ENCODE measurements around the gene GINS2.
A peak's percentile ranks its signal among the peaks of the same experiment; 100 is the strongest.

Gene GINS2

DNA sequence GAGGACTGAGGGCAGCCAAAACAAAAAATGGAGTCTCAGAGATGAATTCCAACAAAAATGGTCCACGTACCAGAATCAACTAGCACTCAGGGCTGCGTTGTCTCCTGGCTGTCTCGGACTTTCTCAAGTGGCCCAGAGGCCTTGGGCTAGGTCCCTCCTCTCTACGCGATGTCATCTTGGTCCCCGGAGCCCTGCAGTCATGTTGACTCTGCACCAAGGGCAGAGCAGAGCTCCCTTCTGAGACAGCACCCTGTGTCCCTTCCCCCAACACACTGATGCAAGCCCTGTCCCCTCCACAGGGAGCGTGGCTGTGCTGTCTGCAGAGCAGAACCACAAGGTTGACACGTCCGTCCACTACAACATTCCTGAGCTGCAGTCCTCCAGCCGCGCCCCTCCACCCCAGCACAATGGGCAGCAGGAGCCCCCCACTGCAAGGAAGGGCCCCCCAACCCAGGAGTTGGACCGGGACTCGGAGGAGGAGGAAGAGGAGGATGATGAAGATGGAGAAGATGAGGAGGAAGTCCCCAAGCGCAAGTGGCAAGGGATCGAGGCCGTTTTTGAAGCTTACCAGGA, 20.8 kb downstream of the GINS2 start:
- DNase-seq (ENCODE audit: low read depth): no peak

DNA sequence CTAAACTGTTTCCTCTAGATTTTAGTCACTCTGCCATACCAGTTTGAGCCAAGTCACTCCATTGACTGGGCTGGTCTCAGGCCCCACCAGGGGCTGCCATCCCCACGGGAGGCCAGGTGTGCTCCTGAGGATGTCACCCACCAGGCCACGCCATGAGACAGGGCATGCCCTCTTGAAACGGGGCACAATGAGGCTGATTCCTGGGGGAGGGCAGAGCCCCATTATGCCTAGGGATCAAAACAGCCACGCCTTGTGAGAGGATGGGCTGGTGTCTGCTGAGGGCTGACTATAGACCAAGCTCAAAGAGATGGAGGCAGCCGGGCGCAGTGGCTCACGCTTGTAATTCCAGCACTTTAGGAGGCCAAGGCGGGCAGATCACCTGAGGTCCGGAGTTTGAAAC, 21.5 kb downstream of the GINS2 start:
- no peak for DNase-seq (ENCODE audit: low read depth)

DNA sequence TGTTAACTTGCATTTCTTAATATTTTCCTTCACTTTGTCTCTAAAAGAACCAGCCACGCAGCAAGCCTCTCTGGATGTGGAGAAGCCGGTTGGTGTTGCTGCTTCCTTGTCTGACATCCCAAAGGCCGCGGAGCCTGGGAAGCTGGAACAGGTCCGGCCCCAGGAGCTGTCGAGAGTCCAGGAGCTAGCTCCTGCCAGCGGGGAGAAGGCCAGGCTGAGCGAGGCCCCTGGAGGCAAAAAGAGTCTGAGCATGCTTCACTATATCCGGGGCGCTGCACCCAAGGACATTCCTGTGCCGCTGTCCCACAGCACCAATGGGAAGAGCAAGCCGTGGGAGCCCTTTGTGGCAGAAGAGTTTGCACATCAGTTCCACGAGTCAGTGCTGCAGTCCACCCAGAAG, 22.8 kb downstream of the GINS2 start:
- DNase-seq (ENCODE audit: low read depth): no peak

DNA sequence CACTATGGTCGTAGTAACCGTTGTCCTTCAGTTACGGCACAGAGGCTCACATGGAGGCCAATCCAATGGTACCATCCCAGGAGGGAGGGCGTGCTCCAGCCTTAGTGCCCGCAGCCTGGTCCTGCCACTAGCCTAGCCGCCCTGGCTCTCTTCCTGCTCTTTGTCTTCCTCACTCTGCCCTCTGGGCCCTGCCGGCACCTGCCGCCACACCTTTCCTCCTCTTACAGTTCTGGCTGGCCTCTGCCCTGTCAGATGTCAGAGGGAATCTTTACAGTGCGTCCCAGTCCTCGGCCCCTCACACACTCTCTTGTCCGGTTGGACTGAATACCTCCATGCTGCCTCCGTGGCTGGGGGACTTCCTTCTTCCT, 23.4 kb downstream of the GINS2 start:
- DNase-seq (ENCODE audit: low read depth): no peak

DNA sequence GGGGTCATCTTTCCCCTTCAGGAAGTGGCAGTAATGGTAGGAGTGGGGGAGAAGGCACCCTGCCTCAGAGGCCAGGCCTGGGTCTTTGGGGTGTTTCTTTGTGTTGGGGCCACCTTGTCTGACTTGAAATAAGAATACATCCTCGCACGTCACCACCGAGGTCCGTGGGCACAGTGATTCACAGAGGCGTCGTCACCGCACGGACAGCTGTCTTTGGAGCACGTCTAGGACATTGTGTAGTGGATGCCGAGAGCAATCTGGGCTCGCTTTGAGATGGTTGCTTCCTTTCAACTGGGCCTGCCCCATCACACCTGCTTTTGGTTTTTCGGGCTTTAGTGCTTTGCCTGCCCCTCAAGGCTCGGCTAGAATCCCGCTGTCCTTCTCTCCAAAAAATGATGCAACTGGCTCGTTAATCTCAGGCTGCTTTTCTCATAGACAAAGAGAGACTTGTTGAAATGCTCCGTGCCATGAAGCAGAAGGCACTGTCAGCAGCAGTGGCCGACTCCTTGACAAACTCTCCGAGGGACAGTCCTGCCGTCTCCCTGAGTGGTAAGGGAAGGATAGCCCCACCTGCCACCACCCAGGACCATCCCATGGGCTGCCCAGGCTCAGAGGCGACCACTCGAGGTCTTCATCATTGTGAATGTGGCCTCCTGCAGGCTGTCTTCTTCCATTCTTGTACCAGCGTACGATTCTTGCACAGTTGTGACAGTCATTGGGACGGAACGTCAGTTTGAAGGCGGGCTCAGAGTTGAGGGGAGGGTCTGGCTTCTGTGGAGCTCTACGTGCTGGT, 24.0 kb downstream of the GINS2 start:
- DNase-seq (ENCODE audit: low read depth): no peak

DNA sequence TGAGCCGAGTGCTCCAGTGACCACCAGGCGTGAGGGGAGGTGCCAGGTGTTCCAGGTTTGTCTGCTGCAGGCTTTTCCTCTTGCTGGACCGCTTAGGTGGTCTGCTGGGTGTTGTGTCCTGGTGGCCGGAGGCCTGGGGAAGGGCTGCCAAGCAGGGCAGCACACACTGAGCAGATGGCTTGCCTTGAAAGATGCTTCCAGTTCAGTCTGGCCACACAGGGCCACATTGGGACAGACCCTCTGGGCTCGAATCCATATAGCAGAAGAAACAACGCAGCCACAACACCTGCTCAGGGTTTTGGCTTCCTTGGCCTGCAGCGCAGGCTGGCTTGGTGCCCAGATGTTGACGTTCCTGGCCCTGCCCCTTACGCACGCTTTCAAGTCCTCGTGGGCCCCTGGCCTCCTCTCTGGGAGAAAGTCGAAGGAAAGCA, 24.8 kb downstream of the GINS2 start:
- no peak for DNase-seq (ENCODE audit: low read depth)

DNA sequence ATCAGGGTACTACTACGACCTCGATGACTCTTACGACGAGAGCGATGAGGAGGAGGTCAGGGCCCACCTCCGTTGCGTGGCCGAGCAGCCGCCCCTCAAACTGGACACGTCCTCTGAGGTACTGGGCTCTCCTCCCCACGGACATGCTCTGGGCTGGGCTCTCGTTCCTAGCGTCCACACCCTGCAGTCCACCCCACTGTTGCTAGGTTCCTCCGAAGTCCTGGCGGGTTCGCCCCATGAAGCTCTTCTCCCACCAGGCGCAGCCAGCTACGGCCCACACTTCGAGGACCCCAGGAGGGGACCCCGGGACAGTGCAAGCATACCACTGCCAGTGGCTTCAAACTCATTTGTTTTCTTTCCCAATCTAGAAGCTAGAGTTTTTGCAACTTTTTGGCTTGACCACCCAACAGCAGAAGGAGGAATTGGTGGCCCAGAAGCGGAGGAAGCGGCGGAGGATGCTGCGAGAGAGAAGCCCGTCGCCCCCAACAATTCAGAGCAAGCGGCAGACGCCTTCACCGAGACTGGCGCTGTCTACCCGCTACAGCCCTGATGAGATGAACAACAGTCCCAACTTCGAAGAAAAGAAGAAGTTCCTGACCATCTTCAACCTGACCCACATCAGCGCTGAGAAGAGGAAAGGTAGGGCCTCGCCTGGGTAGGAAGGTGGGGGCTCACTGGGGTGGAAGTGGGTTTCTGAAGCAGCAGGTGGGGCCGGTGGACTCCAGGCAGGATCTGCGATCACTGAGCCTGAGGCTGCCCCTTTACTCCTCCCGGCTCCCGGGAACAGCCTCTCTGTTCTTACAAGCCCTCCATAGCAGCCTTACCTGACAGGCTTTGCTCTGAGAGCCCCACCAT, 25.6 kb downstream of the GINS2 start:
- no peak for DNase-seq (ENCODE audit: low read depth)

DNA sequence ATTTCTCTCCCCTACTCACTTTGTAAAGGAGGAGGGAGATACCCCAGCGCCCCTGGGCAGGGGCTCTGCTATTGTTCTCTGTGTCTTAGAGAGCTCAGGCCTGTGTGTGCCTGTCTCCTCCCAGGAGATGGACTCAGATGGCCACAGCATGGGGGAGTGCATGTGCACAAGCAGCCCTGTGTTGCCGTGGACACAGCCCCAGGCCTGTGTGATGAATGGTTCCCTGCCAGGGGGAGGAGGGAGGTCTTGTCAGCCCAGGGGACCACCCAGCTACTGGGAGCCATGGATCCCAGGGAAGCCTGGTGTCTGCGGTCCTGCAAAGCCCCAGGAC, 26.3 kb downstream of the GINS2 start:
- no peak for DNase-seq (ENCODE audit: low read depth)

DNA sequence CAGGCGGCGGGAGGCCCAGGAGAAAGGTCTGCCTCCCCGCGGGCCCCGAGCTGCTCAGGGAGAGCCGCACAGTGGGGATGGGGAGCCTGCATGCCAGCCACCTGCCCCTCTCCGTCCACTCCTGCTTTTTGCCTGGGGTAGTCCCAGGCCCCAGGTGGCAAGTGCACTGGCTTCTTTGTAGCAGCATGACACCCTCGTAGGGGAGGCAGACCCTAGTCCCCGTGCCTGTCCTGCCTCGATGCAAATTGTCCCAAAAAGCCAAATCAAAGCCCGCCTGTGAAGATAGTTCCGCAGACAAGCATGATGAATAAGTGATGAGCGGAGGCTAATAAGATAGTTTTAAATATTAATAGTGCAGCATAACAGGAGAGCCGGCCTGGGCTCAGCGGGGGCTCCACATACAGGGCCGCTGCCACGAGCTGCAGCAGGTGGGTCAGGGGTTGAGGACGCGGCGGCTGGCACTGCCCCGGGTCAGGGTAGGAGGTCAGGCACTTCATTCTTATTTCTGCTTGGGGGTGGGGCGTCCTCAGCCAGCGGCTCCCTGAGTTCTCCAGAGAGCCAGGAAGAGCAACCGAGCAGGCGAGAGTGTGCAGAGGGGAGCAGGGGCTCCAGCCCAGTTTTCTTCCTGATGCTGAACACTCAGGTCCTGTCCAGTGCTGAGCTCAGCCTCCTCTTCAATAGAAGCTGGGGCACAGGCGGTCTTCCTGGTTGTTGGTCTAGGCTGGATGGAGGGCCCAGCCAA, 26.8 kb downstream of the GINS2 start:
- DNase-seq (ENCODE audit: low read depth): no peak

DNA sequence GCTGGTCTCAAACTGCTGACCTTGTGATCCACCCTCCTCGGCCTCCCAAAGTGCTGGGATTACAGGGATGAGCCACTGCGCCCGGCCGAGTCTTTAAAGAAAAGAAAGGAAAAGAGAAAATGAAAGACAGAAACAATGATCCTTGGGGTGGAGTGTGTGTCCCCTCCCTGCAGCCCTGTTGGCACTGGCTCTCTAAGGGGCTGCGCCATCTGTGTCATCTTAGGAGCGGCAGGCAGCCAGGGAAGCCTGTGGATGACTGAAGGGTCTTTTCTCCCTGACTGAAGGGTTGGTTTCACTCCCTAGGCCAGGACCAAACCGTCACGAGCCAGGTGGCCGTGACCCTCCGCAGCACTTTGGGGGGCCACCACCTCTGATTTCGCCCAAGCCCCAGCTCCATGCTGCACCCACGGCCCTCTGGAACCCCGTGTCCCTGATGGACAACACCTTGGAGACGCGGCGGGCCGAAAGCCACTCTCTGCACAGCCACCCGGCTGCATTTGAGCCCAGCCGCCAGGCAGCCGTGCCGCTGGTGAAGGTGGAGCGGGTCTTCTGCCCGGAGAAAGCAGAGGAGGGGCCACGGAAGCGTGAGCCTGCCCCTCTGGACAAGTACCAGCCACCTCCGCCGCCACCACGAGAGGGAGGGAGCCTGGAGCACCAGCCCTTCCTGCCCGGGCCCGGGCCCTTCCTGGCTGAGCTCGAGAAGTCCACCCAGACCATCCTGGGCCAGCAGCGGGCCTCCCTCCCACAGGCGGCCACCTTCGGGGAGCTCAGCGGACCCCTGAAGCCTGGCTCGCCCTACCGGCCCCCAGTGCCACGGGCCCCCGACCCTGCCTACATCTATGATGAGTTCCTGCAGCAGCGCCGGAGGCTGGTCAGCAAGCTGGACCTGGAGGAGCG, 27.7 kb downstream of the GINS2 start:
- DNase-seq (ENCODE audit: low read depth): no peak

DNA sequence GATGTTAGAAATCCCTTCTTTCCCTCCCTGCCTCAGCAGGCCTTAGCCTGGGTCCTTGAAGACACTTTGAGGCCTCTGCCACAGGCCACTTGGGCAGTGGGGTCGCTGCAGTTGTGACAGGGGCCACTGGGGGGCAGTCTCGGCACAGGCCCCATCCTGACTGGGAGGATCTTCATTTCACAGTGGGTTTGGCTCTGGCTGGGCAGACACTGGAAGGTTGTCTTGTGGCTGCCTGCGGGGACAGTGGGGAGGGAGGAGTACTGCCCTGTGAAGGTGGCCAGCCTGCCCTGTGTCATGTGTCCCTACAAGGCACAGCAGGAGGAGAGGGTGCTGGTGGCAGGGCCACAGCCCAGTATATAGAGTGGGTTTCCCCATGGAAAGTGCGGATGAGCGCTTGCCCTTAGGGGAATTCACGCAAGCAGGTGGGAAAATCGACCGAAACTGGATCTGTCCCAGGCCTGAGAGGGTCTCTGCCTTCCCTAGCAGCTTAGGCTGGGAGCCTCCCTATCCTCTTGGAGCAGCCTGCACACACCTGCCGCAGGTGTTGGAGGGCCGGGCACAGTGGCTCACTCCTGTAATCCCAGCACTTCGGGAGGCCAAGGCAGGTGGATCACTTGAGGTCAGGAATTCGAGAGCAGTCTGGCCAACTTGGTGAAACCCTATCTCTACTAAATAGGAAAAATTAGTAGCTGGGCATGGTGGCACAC, 28.8 kb downstream of the GINS2 start:
- DNase-seq (ENCODE audit: low read depth): peak; percentile 31

DNA sequence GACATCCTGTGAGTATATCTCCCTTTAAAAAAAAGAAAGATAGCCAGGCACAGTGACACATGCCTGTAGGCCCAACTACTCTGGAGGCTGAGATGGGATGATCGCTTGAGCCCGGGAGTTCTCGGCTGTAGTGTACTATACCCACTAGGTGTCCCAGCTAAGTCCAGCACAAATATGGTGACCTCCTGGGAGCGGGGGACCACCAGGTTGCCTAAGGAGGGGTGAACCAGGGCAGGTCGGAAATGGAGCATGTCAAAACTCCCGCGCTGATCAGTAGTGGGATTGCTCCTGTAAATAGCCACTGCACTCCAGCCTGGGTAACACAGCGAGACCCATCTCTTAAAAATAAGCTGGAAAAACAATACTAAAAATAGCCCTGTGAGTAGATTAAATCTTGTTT, 29.4 kb downstream of the GINS2 start:
- no peak for DNase-seq (ENCODE audit: low read depth)

DNA sequence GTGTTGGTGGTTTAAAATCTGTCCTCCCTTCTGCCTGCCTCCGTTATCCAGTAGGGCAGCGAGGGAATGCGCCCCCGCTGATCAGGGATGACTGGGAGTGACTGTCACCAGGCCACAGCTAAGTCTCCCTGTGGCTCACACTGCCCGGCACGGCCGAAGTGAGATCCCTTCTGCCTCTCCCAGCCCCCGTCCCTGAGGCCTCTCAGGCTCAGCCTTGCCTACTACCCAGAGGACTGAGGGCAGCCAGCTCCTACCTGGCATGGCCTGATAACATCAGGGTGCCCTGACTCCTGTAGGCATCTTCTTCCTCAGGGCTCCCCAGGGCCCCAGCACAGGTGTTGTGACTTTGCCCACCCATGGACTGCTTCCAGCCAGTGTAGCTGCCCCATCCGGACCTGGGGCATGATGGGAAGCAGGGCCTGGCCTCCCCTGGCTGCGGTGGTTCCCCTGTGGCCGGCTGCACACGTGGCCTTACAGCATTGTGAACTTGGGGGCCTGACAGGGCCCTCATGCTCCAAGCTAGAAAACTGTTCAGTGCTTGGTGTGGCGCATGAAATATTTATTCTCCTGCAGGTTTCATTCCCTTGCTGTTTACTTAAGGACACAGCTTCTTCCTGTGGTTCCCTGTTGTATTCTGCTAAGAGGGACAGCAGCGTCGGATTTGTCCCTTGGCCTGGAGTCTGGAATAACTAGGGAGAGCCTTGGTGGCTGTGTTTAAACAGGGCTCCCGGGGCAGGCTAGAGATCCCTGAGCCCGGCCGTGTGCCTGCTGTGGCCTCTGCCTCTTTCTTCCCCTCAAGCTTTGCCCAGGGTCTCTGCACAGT, 30.0 kb downstream of the GINS2 start:
- no peak for DNase-seq (ENCODE audit: low read depth)

DNA sequence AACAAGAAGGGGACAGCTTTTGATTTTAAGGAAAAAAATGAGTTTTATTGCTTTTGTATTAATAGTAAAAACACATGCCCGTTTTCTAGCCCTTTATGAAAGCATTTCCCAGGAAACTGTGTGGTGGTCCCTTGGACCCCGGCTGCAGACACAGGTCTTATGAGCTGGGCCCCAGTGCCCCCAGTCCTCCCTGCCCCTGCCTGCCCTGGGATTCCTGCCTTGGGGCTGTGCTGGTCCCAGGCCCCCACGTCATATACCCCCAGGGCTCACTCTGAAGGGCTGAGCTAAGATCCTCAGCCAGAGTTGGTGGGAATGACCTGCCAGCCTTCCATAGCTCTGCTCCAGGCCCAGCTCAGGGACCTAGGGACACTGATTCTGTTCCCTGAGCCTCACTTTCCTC, 30.8 kb downstream of the GINS2 start:
- no peak for DNase-seq (ENCODE audit: low read depth)

DNA sequence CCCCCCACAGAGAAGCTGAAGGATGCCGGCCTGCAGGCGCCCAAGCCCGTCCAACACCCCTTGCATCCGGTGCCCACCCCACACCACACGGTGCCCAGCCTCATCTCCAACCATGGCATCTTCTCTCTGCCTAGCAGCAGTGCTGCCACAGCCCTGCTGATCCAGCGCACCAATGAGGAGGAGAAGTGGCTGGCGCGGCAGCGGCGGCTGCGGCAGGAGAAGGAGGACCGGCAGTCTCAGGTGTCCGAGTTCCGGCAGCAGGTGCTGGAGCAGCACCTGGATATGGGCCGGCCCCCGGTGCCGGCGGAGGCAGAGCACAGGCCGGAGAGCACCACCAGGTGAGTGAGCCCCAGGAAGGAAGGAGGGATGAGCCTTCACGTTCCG, 31.5 kb downstream of the GINS2 start:
- DNase-seq (ENCODE audit: low read depth): no peak

DNA sequence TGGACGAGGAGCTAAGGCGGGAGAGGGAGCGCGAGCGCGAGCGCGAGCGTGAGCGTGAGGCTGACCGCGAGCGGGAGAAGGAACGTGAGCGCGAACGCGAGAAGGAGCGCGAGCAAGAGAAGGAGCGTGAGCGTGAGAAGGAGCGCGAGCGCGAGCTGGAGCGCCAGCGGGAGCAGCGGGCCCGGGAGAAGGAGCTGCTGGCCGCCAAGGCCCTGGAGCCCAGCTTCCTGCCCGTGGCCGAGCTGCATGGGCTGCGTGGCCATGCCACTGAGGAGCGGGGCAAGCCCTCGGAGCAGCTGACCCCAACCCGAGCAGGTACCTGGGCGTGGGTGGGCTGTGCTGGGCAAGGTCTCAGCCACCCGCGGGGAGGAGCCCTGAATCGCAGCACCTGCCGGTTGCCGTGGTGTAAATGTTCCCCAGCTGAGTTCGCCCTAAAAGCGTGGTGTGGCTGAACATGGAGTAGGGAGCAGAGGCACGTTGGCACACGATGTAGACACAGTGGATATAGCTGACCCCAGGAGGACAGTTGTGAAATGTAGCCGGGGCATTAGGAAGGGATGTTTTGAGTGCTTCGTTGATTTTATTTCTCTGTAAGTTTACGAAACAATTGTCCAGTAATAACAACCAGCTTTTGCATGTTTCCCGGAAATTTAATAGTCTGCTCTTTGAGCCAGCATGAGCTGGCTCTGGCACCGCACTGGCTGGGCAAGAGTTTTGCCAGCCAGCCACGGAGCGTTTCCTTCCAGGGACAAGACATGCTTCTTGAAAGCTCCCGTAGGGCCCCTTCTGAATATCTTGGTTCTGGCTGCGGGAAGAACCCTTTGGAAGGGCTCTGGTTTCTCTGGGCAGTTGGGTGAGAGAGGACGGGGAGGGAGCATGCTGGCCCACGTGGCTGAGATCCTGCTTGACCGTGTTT, 32.1 kb downstream of the GINS2 start:
- no peak for DNase-seq (ENCODE audit: low read depth)

DNA sequence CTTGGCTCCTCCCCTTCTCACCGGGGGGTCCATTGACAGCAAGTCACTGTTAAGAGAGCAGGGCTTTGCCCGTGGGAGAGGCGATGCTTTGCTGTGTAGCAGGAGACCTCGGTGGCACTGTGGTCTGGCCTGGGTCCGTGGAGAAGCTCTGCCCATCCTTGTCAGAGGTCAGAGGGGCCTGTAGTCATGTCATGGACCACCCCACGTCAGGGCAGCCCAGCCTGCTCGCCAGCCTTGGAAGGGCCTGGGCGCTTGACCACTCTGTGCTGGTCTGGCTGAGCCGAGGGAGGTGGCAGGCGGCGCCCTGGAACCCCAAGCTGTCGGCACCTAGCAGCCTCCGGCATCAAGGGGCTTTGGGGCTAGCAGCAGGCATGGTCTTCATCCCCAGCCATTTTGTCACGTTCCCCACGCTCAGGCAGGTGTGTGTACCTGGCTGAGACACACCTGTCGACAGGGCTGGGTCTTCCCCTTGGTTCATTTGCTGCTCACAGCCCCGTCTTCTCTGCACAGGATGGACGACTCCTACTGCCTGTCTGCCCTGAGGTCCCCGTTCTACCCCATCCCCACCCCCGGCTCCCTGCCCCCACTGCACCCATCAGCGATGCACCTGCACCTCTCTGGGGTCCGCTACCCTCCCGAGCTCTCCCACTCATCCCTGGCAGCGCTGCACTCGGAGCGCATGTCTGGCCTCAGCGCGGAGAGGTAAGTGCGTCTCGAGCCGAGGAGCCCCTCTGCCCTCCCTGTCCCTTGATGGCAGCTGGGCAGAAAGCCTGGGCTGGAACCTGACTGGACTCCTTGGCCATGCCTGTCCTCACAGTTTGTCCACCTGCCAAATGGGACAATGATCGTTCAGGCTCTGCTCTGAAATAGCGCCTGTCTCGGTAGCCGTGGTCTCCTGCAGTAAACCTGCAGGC, 33.3 kb downstream of the GINS2 start:
- no peak for DNase-seq (ENCODE audit: low read depth)

Data from stimulated activated CD8-positive, alpha-beta memory T cell treated with anti-CD3 and anti-CD28 coated beads, Interleukin-12 subunit alpha, Interleukin-12 subunit beta, amount 100 ng/mL, for 4 hours (primary cell).